Skeletal muscle tissue (tissue), 4 donors: ENCODE results near the gene QRFP. TPM values are rescaled to one million over a fixed set of nuclear protein-coding genes. Genes with fewer than 3 reads are reported as not detected.

Experiments used
- H3K27ac ChIP-seq: one replicate; pipeline ENCODE4 v1.7.0; 2013; ENCODE audit warnings: mild to moderate bottlenecking, low read depth, low read length, inconsistent platforms
- H3K27me3 ChIP-seq, 3 donors: one replicate each; pipeline ENCODE4 v1.7.0; 2013; ENCODE audit warnings: low read length in 3 of 3; ENCODE audit not compliant: control insufficient read depth in 3 of 3, insufficient read depth in 3 of 3
- H3K36me3 ChIP-seq, 3 donors: one replicate each; pipeline ENCODE4 v1.7.0; 2013; ENCODE audit warnings: low read length in 3 of 3; ENCODE audit not compliant: control insufficient read depth in 3 of 3, insufficient read depth in 3 of 3
- H3K4me1 ChIP-seq, 3 donors: one replicate each; pipeline ENCODE4 v1.7.0; 2013; ENCODE audit warnings: low read length in 3 of 3, mild to moderate bottlenecking in 3 of 3; ENCODE audit not compliant: control insufficient read depth in 3 of 3, insufficient read depth in 3 of 3
- H3K4me3 ChIP-seq, 3 donors: one replicate each; pipeline ENCODE4 v1.7.0; 2013; ENCODE audit warnings: low read length in 3 of 3
- H3K9ac ChIP-seq, 3 donors: one replicate each; pipeline ENCODE4 v1.7.0; 2013; ENCODE audit warnings: low read length in 3 of 3, mild to moderate bottlenecking in 3 of 3, moderate library complexity in 2 of 3, low read depth in 1 of 3
- H3K9me3 ChIP-seq, 3 donors: one replicate each; pipeline ENCODE4 v1.7.0; 2013; ENCODE audit warnings: low read length in 3 of 3; ENCODE audit not compliant: control insufficient read depth in 3 of 3
- total RNA-seq: library from RNA; depleted of rRNA; stranded (reverse); fragments of >200 nt; gene quantifications from one replicate; pipeline ENCODE4 v1.2.3, GENCODE V29; 2014
- donor health status: Osteomylitis.

The QRFP gene
- total RNA-seq, 1 donor from 2014 or later, result not detected

DNA sequence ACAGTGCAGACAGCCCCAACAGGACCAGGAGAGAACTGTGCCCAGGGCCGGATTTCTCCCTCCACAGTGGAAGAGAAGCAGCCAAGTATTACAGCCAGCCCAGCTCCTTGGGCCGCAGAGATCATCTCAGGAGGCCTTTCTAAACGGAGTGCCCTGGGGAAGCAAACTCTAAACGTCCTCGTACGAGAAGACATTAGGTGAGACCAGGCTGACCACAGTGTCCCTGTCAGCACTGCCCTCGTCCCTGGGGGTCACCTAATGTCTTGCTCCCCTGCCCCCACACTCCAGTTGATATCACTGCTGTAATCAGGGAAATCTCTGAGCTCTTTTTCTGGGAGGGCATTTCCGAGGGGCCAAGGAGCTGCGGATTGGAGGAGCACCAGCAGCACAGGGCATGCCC lies 6.5 kb downstream of the QRFP start:
- H3K27ac ChIP-seq, result no peak overlapping the region
- H3K4me1 ChIP-seq, result peaks cover 0 to 2% (median 0%) of the 10 kb centered on the region in 3 donors
- no peak overlapping the region for H3K4me3 ChIP-seq
- H3K9ac ChIP-seq, result no peak overlapping the region
- no peaks in the 10 kb centered on the region for H3K27me3 ChIP-seq
- H3K9me3 ChIP-seq, result no peaks in the 10 kb centered on the region
- peaks cover 48 to 60% (median 51%) of the 10 kb centered on the region in 3 donors for H3K36me3 ChIP-seq

GRCh38 chr9:130888146-130888885 lies 8.3 kb downstream of the QRFP start:
- H3K36me3 ChIP-seq, result peaks cover 61 to 77% (median 61%) of the 10 kb centered on the region in 3 donors
- H3K4me3 ChIP-seq, result no peak overlapping the region
- H3K9me3 ChIP-seq, result no peaks in the 10 kb centered on the region
- no peak overlapping the region for H3K27ac ChIP-seq
- H3K4me1 ChIP-seq, result peaks cover 0 to 2% (median 0%) of the 10 kb centered on the region in 3 donors
- H3K9ac ChIP-seq, result no peak overlapping the region
- no peaks in the 10 kb centered on the region for H3K27me3 ChIP-seq

- Histone ChIP-seq H3K36me3 (peaks cover 62 to 74% (median 63%) of the 10 kb centered on the region in 3 donors), H3K9ac (no peak overlapping the region), H3K9me3 (no peaks in the 10 kb centered on the region), H3K27ac (no peak overlapping the region), H3K4me3 (no peak overlapping the region), H3K27me3 (no peaks in the 10 kb centered on the region), H3K4me1 (peaks cover 0 to 2% (median 0%) of the 10 kb centered on the region in 3 donors)
These were observed 9.0 kb downstream of the QRFP start for GRCh38 chr9:130887494-130888144.

DNA sequence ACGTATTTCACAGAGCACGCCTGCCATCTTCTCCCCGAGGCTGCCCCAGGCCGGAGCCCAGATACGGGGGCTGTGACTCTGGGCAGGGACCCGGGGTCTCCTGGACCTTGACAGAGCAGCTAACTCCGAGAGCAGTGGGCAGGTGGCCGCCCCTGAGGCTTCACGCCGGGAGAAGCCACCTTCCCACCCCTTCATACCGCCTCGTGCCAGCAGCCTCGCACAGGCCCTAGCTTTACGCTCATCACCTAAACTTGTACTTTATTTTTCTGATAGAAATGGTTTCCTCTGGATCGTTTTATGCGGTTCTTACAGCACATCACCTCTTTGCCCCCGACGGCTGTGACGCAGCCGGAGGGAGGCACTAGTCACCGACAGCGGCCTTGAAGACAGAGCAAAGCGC lies 9.6 kb downstream of the QRFP start:
- Histone ChIP-seq H3K36me3 (peaks cover 60 to 74% (median 67%) of the 10 kb centered on the region in 3 donors), H3K4me3 (no peak overlapping the region), H3K27ac (no peak overlapping the region)

GRCh38 chr9:130885484-130886375 lies 10.9 kb downstream of the QRFP start:
- no peak overlapping the region for H3K4me3 ChIP-seq
- no peak overlapping the region for H3K27ac ChIP-seq
- H3K27me3 ChIP-seq, result no peaks in the 10 kb centered on the region
- H3K36me3 ChIP-seq, result peaks cover 70 to 79% (median 77%) of the 10 kb centered on the region in 3 donors
- no peaks in the 10 kb centered on the region for H3K9me3 ChIP-seq
- H3K4me1 ChIP-seq, result no peaks in the 10 kb centered on the region
- H3K9ac ChIP-seq, result no peak overlapping the region

More for the DNA sequence above, 9.6 kb downstream of the QRFP start:
- Histone ChIP-seq H3K4me1 (peaks cover 0 to 2% (median 0%) of the 10 kb centered on the region in 3 donors), H3K9ac (no peak overlapping the region), H3K27me3 (no peaks in the 10 kb centered on the region), H3K9me3 (no peaks in the 10 kb centered on the region)

DNA sequence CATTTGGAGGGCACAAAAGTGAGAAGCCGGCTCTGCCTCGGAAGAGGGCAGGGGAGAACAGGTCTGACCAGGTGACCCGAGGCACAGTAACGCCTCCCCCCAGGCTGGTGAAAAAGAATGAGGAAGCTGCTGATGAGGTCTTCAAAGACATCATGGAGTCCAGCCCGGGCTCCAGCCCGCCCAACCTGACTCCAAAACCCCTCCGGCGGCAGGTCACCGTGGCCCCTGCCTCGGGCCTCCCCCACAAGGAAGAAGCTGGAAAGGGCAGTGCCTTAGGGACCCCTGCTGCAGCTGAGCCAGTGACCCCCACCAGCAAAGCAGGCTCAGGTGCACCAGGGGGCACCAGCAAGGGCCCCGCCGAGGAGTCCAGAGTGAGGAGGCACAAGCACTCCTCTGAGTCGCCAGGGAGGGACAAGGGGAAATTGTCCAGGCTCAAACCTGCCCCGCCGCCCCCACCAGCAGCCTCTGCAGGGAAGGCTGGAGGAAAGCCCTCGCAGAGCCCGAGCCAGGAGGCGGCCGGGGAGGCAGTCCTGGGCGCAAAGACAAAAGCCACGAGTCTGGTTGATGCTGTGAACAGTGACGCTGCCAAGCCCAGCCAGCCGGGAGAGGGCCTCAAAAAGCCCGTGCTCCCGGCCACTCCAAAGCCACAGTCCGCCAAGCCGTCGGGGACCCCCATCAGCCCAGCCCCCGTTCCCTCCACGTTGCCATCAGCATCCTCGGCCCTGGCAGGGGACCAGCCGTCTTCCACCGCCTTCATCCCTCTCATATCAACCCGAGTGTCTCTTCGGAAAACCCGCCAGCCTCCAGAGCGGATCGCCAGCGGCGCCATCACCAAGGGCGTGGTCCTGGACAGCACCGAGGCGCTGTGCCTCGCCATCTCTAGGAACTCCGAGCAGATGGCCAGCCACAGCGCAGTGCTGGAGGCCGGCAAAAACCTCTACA lies 11.8 kb downstream of the QRFP start:
- Histone ChIP-seq H3K9ac (no peak overlapping the region), H3K27me3 (no peaks in the 10 kb centered on the region), H3K4me1 (no peaks in the 10 kb centered on the region), H3K36me3 (peaks cover 73 to 82% (median 79%) of the 10 kb centered on the region in 3 donors), H3K9me3 (no peaks in the 10 kb centered on the region), H3K4me3 (no peak overlapping the region), H3K27ac (no peak overlapping the region)

GRCh38 chr9:130884111-130884531 lies 12.5 kb downstream of the QRFP start:
- H3K27ac ChIP-seq, result no peak overlapping the region
- no peaks in the 10 kb centered on the region for H3K27me3 ChIP-seq
- H3K9me3 ChIP-seq, result no peaks in the 10 kb centered on the region
- H3K4me1 ChIP-seq, result no peaks in the 10 kb centered on the region
- no peak overlapping the region for H3K4me3 ChIP-seq
- H3K36me3 ChIP-seq, result peaks cover 79 to 88% (median 86%) of the 10 kb centered on the region in 3 donors
- no peak overlapping the region for H3K9ac ChIP-seq

DNA sequence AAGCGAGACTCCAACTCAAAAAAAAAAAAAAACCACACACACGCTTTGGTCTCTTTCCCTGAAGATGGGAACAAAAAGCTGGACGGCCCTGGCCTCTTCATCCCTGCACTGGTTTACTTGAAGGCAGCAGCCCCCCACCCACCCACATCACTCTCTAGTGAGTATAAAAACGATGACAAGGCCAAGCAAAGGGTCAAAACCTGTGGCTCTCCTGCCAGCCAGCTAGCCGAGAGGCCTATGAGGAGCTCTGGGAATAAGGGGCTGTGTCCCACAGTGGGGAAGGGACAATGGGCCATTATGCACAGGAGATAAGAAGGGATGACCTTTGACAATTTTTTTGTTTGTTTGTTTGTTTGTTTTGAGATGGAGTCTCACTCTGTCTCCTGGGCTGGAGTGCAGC lies 13.1 kb downstream of the QRFP start:
- no peak overlapping the region for H3K9ac ChIP-seq
- no peak overlapping the region for H3K27ac ChIP-seq
- no peak overlapping the region for H3K4me3 ChIP-seq
- peaks cover 77 to 87% (median 86%) of the 10 kb centered on the region in 3 donors for H3K36me3 ChIP-seq
- no peaks in the 10 kb centered on the region for H3K9me3 ChIP-seq
- no peaks in the 10 kb centered on the region for H3K4me1 ChIP-seq
- no peaks in the 10 kb centered on the region for H3K27me3 ChIP-seq

- Histone ChIP-seq H3K4me3 (no peak overlapping the region), H3K4me1 (no peaks in the 10 kb centered on the region), H3K27ac (no peak overlapping the region), H3K27me3 (no peaks in the 10 kb centered on the region), H3K36me3 (peaks cover 74 to 85% (median 84%) of the 10 kb centered on the region in 3 donors), H3K9ac (no peak overlapping the region), H3K9me3 (no peaks in the 10 kb centered on the region)
These were observed 13.9 kb downstream of the QRFP start for GRCh38 chr9:130882696-130883225.
